Natural killer cell (primary cell): ENCODE results near the gene HPS4. TPM values are rescaled to one million over a fixed set of nuclear protein-coding genes. Genes with fewer than 3 reads are reported as not detected.

Source experiments
- ATAC-seq, 3 donors: fragments of 150-1000 bp in 2 of 3; fragments of 200-7000 bp in 1 of 3; cut with Tn5 transposase; 1 replicate in 1 of 3; 2 replicates in 2 of 3; pipeline ENCODE4 v1.10.0; 2021; ENCODE audit warnings: mild to moderate bottlenecking in 2 of 3, moderate library complexity in 2 of 3
- DNase-seq, 2 donors: peaks; one replicate each; pipeline versions ENCODE4 v3.0.0 to v3.0.0-alpha.2; 2013 to 2021; ENCODE audit warnings: mixed read lengths in 1 of 2
- H3K27ac ChIP-seq: one replicate; pipeline ENCODE4 v1.5.1; 2013; ENCODE audit warnings: mild to moderate bottlenecking, low read length
- H3K27me3 ChIP-seq: one replicate; pipeline ENCODE4 v1.6.1; 2013; ENCODE audit warnings: low read length; ENCODE audit not compliant: control insufficient read depth, insufficient read depth
- H3K36me3 ChIP-seq: one replicate; pipeline ENCODE4 v1.6.1; 2013; ENCODE audit warnings: low read length; ENCODE audit not compliant: control insufficient read depth, insufficient read depth
- H3K4me1 ChIP-seq: one replicate; pipeline ENCODE4 v1.6.1; 2013; ENCODE audit warnings: low read length; ENCODE audit not compliant: control insufficient read depth, insufficient read depth
- H3K4me3 ChIP-seq: one replicate; pipeline ENCODE4 v1.5.1; 2013; ENCODE audit warnings: low read length
- H3K9me3 ChIP-seq: one replicate; pipeline ENCODE4 v1.6.1; 2013; ENCODE audit warnings: low read length; ENCODE audit not compliant: control insufficient read depth, insufficient read depth
- H3K27ac Mint-ChIP-seq, 2 donors: one replicate each; pipeline ENCODE4 v1.8.0; 2022; ENCODE audit warnings: mild to moderate bottlenecking in 2 of 2, mixed read lengths in 2 of 2, moderate library complexity in 1 of 2
- H3K27me3 Mint-ChIP-seq, 2 donors: one replicate each; pipeline ENCODE4 v1.8.0; 2022; ENCODE audit warnings: low read depth in 2 of 2, mixed read lengths in 2 of 2
- H3K36me3 Mint-ChIP-seq: one replicate; pipeline ENCODE4 v1.8.0; 2022; ENCODE audit warnings: mixed read lengths
- H3K4me1 Mint-ChIP-seq, 2 donors: one replicate each; pipeline ENCODE4 v1.8.0; 2022; ENCODE audit warnings: mixed read lengths in 2 of 2
- H3K4me3 Mint-ChIP-seq: one replicate; pipeline ENCODE4 v1.8.0; 2022; ENCODE audit warnings: mild to moderate bottlenecking, moderate library complexity, mixed read lengths
- H3K9me3 Mint-ChIP-seq, 2 donors: one replicate each; pipeline ENCODE4 v1.8.0; 2022; ENCODE audit warnings: mixed read lengths in 2 of 2
- WGBS: methylation state at CpG from one replicate; pipeline ENCODE4 v1.1.7; 2013; ENCODE audit warnings: missing lambda C conversion rate; ENCODE audit not compliant: insufficient coverage; 5-methylcytosine and 5-hydroxymethylcytosine counted together
- intact Hi-C: fragments of 100-400 bp; cut with micrococcal nuclease; formaldehyde crosslinking; loops from one replicate; pipeline ENCODE4 v1.14.2; 2022
- total RNA-seq, 4 donors: library from RNA; stranded (reverse); fragments of 120-200 nt in 1 of 4; gene quantifications; one replicate each; pipeline versions ENCODE4 v1.2.3 to v1.2.4, GENCODE V29; 2013 to 2022
- TF ChIP-seq, protein P1 (sequence below): fragments of 200-600 bp; IDR thresholded peaks from one replicate; pipeline ENCODE4 v1.8.0; 2022; ENCODE audit warnings: antibody characterized with exemption

Gene HPS4
- total RNA-seq, 3 donors from 2014 or later (not counting 1 experiment from before 2014, with no cell fraction given), result 44.8 to 53.6 (median 50.7) TPM

DNA sequence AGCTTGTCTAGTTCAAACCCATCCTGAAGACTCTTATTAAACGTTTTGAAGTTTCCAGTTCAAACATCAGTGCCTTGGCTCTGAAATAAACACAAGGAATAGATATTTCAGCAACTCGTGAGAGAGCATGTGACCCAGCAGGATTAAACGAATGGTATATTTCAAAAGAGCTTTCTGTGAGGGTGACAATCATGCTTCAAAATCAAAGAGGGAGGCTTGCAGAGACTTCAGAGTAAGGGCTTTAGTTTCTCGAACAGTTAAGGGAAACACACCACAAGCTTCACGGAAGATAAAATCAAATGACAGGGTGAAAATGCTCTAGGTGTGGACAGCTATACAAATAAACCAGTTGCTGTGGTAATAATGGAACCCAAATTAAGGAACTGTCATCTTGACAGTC is 1.4 kb downstream of the HPS4 start:
- Mint-ChIP-seq H3K4me1 (peaks cover 71 to 72% of the 10 kb centered on the region in 2 donors), H3K9me3 (no peaks in the 10 kb centered on the region), H3K27ac (peak overlapping the region; percentile 95 to 98), H3K36me3 (peaks cover 9% of the 10 kb centered on the region), H3K27me3 (no peaks in the 10 kb centered on the region), H3K4me3 (peak overlapping the region; percentile 95)
- H3K4me3 ChIP-seq, result no peak overlapping the region
- intact Hi-C loops, result loop anchor here (2.0 kb wide), 2 partner anchors 21 to 191 kb away; no protein-coding TSS in a partner anchor
- H3K36me3 ChIP-seq, result peaks cover 8% of the 10 kb centered on the region
- no peaks in the 10 kb centered on the region for H3K27me3 ChIP-seq
- WGBS, result 41% methylated on average over 5 of the region's 5 CpGs
- TF ChIP-seq, protein P1, sequence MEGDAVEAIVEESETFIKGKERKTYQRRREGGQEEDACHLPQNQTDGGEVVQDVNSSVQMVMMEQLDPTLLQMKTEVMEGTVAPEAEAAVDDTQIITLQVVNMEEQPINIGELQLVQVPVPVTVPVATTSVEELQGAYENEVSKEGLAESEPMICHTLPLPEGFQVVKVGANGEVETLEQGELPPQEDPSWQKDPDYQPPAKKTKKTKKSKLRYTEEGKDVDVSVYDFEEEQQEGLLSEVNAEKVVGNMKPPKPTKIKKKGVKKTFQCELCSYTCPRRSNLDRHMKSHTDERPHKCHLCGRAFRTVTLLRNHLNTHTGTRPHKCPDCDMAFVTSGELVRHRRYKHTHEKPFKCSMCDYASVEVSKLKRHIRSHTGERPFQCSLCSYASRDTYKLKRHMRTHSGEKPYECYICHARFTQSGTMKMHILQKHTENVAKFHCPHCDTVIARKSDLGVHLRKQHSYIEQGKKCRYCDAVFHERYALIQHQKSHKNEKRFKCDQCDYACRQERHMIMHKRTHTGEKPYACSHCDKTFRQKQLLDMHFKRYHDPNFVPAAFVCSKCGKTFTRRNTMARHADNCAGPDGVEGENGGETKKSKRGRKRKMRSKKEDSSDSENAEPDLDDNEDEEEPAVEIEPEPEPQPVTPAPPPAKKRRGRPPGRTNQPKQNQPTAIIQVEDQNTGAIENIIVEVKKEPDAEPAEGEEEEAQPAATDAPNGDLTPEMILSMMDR, result no peak
- H3K27ac ChIP-seq, result peak overlapping the region; percentile 7
- DNase-seq (no peak), ATAC-seq (no peak)
- no peaks in the 10 kb centered on the region for H3K9me3 ChIP-seq
- peaks cover 19% of the 10 kb centered on the region for H3K4me1 ChIP-seq

DNA sequence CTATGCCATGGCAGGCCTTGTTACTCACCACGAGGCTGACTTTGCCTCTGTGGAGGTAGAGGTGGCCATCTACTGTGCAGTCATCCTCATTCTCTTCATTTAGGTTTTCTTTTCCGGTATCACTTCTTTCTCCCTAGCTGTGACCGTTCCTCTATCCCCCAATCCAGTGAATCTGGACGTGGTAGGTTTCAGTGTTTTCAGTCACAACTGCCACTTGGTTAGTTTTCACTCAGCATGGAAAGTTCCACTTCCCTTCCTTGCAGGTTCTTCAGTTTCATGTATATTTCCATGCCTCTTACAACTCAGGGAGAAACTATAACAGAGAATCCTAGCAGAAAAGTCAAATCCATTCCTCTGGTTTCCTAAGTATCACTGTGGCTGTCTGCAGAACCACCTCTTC is 1.9 kb downstream of the HPS4 start:
- H3K9me3 ChIP-seq, result no peaks in the 10 kb centered on the region
- Mint-ChIP-seq H3K27ac (peak overlapping the region; percentile 95 to 98), H3K36me3 (peaks cover 14% of the 10 kb centered on the region), H3K4me1 (peaks cover 71 to 72% of the 10 kb centered on the region in 2 donors), H3K27me3 (no peaks in the 10 kb centered on the region), H3K9me3 (no peaks in the 10 kb centered on the region), H3K4me3 (peak overlapping the region; percentile 95)
- intact Hi-C loops, result loop anchor here (2.0 kb wide), 2 partner anchors 21 to 191 kb away; no protein-coding TSS in a partner anchor
- ATAC-seq, result no peak
- TF ChIP-seq, protein P1, result no peak
- no peak for DNase-seq
- peaks cover 19% of the 10 kb centered on the region for H3K4me1 ChIP-seq
- H3K4me3 ChIP-seq, result no peak overlapping the region
- H3K27ac ChIP-seq, result no peak overlapping the region
- H3K27me3 ChIP-seq, result no peaks in the 10 kb centered on the region
- peaks cover 10% of the 10 kb centered on the region for H3K36me3 ChIP-seq
- 64% methylated on average over 4 of the region's 4 CpGs for WGBS

DNA sequence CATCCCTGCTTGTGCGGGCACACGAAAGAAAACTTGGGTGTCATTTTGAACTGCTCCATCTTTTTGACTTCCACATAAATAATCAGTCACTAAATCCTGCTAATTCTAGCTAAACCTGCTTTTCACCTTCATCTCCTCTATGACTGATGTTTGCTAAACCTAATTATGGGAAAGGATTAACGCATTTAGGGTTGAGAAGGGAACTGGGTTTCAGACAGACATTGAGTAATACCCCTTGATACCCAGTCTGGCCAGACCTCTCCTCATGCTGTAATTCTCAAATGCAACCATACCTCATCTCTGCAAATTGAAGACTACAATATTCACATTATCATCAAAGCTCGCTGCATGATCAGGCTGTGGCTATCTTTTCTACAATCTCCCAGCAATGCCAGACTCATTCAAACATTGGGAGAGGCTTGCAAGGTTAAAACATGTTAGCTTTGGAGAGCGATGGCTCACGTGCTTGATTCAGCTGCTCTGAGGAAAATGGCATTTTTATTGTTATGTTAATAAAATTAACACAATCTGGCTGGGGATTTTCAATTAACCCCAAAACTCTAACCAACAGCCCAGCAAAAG is 2.4 kb downstream of the HPS4 start:
- no peaks in the 10 kb centered on the region for H3K9me3 Mint-ChIP-seq
- Histone ChIP-seq H3K27ac (no peak overlapping the region), H3K27me3 (no peaks in the 10 kb centered on the region), H3K9me3 (no peaks in the 10 kb centered on the region), H3K4me1 (peaks cover 19% of the 10 kb centered on the region), H3K4me3 (no peak overlapping the region), H3K36me3 (peaks cover 13% of the 10 kb centered on the region)
- H3K27me3 Mint-ChIP-seq, result no peaks in the 10 kb centered on the region
- peak overlapping the region; percentile 95 to 98 for H3K27ac Mint-ChIP-seq
- DNase-seq, result no peak
- no peak for ATAC-seq
- peaks cover 18% of the 10 kb centered on the region for H3K36me3 Mint-ChIP-seq
- H3K4me1 Mint-ChIP-seq, result peaks cover 68 to 69% of the 10 kb centered on the region in 2 donors
- H3K4me3 Mint-ChIP-seq, result no peak overlapping the region
- TF ChIP-seq, protein P1, result no peak
- WGBS, result 91% methylated on average over 3 of the region's 6 CpGs
- intact Hi-C loops, result no loop called here

DNA sequence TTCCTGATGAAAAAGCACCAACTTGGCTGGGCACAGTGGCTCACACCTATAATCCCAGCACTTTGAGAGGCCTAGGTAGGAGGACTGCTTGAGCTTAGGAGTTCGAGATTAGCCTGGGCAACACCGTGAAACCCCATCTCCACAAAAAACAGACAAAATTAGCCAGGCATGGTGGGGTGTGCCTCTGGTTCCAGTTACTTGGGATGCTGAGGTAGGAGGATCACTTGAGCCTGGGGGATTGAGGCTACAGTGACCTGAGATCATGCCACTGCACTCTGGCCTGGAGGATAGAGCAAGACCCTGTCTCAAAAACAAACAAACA is 3.0 kb downstream of the HPS4 start:
- ATAC-seq (no peak), DNase-seq (no peak)
- intact Hi-C loops, result no loop called here
- no peaks in the 10 kb centered on the region for H3K27me3 Mint-ChIP-seq
- TF ChIP-seq, protein P1, result no peak
- no peaks in the 10 kb centered on the region for H3K9me3 ChIP-seq
- H3K4me3 ChIP-seq, result no peak overlapping the region
- no peaks in the 10 kb centered on the region for H3K9me3 Mint-ChIP-seq
- peaks cover 63% of the 10 kb centered on the region in 2 donors for H3K4me1 Mint-ChIP-seq
- peaks cover 18% of the 10 kb centered on the region for H3K36me3 Mint-ChIP-seq
- no CpG with 5 or more reads among the region's 2 CpGs for WGBS
- H3K27me3 ChIP-seq, result no peaks in the 10 kb centered on the region
- peaks cover 19% of the 10 kb centered on the region for H3K4me1 ChIP-seq
- no peak overlapping the region for H3K27ac Mint-ChIP-seq
- H3K27ac ChIP-seq, result no peak overlapping the region
- peak overlapping the region; percentile 2 for H3K4me3 Mint-ChIP-seq
- peaks cover 13% of the 10 kb centered on the region for H3K36me3 ChIP-seq
